Heart left ventricle (tissue), 13 donors: ENCODE results near the gene DDX51.

Source experiments
- POLR2A ChIP-seq, 2 donors: fragments of 450-650 bp; IDR thresholded peaks; one replicate each; pipeline ENCODE4 v1.6.1; 2017; ENCODE audit warnings: antibody characterized with exemption in 2 of 2, mild to moderate bottlenecking in 2 of 2, moderate library complexity in 2 of 2
- TF ChIP-seq, protein P1 (sequence below), 12 donors: fragments of 200-600 bp; sonication (generic) in 4 of 12; IDR thresholded peaks; one replicate each; pipeline versions ENCODE4 v1.5.0 to v1.8.0; 2018 to 2022; ENCODE audit warnings: antibody characterized with exemption in 12 of 12, mild to moderate bottlenecking in 5 of 12
- donor health status: ischemic (EF 13 %, LVEDD 7.1; RV severe dilation, severe dysfunction).
- donor health status: DM: no; HTN: yes; CAD: no.
- donor health status: DM: no; HTN: no; CAD: no.
- donor health status: ischemic (EF 25% LVEDD 6.9; RV normal size, moderate dysfunction).
- donor health status: ischemic (EF 25% LVEDD 5.7; RV mildly dilated, moderate dysfunction).
- donor health status: ischemic (EF 35%, LVEDD 5.7; RV mildly dilated, moderate dysfunction).
- donor health status: nonischemic (EF 11% LVEDD 7.7; RV severe dilation, severe dysfunction).
- donor health status: DM: yes; HTN: yes; CAD: no.
- donor health status: PGD.
- donor health status: ischemic (EF 29% LVEDD 5.4; RV normal size, mild dysfunction).
- donor health status: nonischemic (EF 23%, LVEDD 6.1; RV moderate dilation, normal function).

DNA sequence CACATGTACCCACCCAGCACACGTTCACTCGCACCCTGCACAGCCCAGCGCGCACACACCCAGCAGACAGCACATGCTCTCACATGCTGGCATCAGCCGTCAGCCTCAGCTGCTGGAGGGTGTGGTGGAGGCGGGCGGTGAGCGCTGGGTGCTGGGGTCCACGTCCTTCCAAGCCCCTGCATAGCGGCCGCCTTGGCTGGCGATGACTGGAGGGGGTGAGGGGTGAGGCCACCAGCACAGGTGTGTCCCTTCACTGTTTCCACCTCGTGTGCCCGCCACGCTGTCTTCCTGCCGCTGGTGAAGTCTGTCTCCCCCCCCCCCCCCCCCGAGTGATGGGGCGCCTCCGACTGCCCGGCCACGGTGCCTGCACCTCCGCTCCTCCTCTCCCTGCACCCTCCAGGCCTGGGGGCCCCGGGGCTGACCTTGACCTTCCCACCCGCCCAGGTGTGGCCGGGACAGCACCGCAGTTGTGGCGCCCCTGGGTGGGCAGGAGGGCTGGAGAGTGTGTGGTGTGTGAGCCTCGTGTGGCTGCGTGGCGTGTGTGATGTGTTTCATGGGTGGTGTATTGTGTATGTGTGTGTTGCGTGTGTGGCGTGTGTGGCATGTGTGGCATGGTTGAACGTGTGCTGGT, 37.6 kb upstream of the DDX51 start:
- TF ChIP-seq, protein P1, sequence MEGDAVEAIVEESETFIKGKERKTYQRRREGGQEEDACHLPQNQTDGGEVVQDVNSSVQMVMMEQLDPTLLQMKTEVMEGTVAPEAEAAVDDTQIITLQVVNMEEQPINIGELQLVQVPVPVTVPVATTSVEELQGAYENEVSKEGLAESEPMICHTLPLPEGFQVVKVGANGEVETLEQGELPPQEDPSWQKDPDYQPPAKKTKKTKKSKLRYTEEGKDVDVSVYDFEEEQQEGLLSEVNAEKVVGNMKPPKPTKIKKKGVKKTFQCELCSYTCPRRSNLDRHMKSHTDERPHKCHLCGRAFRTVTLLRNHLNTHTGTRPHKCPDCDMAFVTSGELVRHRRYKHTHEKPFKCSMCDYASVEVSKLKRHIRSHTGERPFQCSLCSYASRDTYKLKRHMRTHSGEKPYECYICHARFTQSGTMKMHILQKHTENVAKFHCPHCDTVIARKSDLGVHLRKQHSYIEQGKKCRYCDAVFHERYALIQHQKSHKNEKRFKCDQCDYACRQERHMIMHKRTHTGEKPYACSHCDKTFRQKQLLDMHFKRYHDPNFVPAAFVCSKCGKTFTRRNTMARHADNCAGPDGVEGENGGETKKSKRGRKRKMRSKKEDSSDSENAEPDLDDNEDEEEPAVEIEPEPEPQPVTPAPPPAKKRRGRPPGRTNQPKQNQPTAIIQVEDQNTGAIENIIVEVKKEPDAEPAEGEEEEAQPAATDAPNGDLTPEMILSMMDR (IDR thresholded peaks at IDR 0.05) = no peak
- no peak for TF ChIP-seq POLR2A (IDR thresholded peaks at IDR 0.05)
